GM12801 (cell line): ENCODE measurements around the gene IDI2.

Experiments used
- TF ChIP-seq, protein P1 (sequence below): IDR thresholded peaks from one replicate; pipeline ENCODE4 v1.5.1; 2011; ENCODE audit warnings: control low read depth; ENCODE audit not compliant: insufficient read length; ENCODE audit errors: extremely low read depth

IDI2 gene

DNA sequence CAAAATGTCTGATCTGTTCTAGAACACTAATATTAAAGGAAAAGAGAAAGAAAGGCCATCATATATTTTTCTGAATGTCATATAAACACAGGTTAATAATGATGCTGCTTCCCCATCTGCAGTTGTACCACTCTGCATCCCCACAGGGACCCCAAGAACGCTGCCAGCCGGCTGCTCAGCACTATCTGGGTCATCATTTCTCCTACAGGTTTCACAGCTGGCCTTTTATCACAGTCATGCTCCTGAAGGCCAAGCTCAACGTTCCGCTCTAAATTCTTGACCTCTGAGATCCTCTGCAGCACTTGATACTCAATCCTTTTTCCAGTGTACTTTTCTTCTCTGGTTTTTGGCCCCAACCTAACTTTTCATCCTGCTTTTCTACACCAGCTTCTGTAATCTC, 18.5 kb upstream of the IDI2 start:
- TF ChIP-seq, protein P1, sequence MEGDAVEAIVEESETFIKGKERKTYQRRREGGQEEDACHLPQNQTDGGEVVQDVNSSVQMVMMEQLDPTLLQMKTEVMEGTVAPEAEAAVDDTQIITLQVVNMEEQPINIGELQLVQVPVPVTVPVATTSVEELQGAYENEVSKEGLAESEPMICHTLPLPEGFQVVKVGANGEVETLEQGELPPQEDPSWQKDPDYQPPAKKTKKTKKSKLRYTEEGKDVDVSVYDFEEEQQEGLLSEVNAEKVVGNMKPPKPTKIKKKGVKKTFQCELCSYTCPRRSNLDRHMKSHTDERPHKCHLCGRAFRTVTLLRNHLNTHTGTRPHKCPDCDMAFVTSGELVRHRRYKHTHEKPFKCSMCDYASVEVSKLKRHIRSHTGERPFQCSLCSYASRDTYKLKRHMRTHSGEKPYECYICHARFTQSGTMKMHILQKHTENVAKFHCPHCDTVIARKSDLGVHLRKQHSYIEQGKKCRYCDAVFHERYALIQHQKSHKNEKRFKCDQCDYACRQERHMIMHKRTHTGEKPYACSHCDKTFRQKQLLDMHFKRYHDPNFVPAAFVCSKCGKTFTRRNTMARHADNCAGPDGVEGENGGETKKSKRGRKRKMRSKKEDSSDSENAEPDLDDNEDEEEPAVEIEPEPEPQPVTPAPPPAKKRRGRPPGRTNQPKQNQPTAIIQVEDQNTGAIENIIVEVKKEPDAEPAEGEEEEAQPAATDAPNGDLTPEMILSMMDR, result no peak

DNA sequence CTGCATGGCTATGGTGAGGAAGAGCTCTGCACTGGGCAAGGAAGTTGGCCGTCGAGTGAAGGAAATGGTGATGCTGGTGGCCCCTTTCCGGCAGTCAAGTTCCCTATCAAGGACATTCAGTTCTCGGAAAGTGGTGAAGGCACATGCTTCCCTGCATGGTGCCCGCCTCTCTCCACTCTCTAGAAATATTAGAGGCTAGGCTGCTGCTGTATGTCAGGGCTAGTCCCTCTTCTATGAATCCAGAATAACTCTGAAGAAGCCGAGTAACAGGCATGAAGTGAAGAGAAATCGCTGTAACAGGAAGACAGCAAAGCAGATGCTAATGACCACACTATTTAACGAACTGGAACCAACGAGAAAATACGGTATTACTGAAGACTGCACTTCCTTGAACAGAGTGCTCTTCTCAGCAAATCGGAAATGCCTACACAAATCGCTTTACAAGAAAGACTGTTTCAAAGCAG, 17.9 kb upstream of the IDI2 start:
- TF ChIP-seq, protein P1, result no peak

GRCh38 chr10:1041514-1041913, 15.9 kb upstream of the IDI2 start:
- TF ChIP-seq, protein P1, result no peak

DNA sequence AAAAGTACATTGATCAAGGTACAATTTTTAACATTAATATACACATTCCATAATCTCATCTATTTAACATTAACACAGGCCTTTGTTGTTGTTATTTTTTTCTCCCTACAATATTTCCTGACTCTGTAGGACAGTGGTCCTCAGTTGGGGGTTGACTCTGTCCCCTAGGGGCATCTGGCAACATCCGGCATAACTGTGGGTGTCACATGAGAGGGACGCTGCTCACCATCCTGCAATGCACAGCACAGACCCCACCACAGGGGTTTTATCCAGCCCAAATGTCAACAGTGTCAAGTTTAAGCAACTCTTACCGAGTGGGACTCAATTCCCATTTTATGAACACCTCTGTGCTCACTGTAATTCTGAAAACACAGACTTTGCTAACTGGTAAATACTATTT, 14.5 kb upstream of the IDI2 start:
- TF ChIP-seq, protein P1, result no peak

GRCh38 chr10:1037098-1037497, 11.4 kb upstream of the IDI2 start:
- TF ChIP-seq, protein P1, result no peak

GRCh38 chr10:1036341-1036791, 10.7 kb upstream of the IDI2 start:
- TF ChIP-seq, protein P1, result no peak

DNA sequence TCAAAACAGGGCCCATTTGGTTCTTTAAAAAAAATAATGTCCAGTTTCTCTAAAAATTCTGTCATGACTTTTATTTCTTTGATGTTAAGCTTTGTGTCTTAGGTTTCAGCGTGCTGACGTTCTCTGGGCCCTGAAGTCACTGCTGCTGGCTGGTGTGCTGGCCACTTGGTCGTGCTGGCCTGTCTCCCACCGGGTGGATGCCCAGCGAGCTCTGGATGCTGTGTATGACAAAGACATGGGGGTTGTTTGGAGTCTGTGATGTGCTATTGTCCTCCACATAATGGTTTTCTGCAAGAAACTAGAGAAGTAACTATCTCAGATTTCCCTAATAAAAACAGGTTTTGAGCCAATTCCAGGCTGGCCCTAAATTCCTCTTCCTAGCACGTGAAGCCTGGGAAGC, 9.5 kb upstream of the IDI2 start:
- TF ChIP-seq, protein P1, result no peak

GRCh38 chr10:1034758-1035157, 9.1 kb upstream of the IDI2 start:
- TF ChIP-seq, protein P1, result no peak
